Germinal center (tissue), 1 donor: ENCODE data around the gene ARAF.
A peak's percentile ranks its signal among the peaks of the same experiment; 100 is the strongest.
"Not testable (repeated sequence)": the region's sequence is repeated elsewhere in the genome, so short reads cannot be mapped to it uniquely, and the experiment has no call there.

Experiments used
- DNase-seq: peaks from one replicate; pipeline ENCODE4 v3.0.0; 2012; ENCODE audit warnings: mixed read lengths, low spot score

ARAF gene

GRCh38 chrX:47586043-47586787 lies 25.2 kb downstream of the ARAF start:
- no peak for DNase-seq

DNA sequence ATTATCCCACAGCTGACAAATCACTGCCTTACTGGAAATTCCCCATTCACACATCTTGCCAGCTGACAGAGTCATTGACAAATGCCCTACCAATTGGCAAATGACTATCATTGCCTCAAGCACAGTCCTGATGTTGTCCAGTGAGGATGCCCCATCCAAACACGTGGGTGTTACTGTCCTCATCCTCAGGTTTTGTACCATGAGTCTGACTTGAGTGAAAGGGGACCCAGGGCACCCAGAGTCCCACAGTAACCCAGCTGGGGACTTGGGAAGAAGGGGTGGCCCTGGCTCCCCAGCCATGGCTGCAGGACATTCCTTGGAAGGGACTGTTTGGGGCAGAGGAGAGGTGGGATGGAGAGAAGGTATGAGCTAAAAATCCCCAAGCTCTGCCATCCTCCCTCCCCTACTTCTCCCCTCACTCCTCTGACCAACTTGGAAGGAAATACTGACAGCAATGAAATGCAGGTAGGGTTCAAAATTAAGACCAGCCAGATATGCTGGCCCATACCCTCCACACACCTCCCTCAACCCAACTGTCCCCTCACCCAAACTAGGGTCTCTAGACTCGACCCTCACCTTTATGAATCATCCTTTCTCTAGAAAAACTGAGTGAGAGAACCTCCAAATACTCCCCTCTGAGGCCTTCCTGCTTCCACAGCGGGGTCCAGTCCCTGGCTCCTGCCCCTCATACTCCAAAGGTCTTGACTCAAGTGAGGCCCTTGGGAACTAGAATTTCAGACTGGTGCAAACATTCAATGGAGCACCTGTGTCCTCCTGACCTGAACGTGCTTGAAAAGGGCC lies 26.3 kb downstream of the ARAF start:
- no peak for DNase-seq

- no peak for DNase-seq
Observed at GRCh38 chrX:47587906-47588735, 27.1 kb downstream of the ARAF start.

DNA sequence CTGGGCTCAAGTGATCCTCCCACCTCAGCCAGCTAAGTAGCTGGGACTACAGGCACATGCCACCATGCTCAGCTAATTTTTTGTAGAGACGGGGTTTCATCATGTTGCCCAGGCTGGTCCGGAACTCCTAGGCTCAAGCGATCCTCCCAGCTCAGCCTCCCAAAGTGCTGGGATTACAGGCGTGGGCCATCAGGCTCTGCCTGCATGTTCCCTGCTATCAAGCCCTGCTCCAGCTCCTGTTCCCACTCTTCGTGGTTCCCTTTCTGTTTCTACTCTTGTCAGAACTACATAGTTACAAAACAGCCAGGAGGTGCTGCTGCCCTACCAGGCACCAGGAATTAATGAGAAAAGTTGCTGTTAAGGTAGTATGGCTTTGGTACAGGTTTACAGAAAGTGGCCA lies 30.0 kb downstream of the ARAF start:
- DNase-seq = no peak

DNA sequence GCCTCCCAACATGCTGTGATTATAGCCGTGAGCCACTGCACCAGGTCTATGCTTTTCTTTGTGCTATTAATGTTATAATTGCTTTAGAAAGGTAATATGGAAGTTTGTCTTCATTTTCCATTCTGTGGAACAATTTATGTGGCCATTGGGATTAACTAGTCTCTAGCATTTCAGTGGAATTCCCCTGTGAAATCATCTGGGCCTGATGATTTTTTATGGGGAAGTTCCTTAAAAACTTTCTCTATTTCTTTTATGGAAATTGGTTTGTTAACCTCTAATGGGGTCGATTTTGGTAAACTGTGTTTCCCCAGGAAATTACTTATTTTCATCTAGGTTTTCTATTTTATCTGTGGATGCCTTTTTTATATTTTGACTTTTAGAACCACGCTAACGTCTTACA lies 32.5 kb downstream of the ARAF start:
- no peak for DNase-seq

DNA sequence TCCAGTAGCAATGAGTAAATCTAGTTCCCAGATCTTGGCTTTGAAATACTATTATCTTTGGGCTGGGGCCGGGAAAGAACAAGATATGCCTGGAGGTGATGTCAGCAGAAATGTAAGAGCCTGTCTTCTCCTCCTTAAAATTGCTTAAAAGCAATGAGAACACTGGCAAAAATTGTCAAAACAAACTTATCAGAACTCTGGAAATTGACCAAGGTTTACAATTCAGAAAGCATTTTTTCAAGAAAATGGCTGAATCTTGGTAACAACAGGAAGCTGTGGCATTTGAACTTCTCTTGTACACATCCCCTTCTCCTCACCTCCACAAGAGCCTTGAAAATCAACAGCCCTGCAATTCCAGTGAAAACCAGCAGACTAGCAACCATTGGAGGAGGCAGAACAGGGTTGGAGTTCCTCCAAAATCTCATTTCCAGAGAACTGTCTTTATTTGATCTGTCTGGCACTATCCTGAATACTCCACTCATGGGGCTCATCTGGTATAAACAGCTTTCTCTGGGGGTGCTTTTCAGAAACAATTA lies 34.8 kb downstream of the ARAF start:
- no peak for DNase-seq

GRCh38 chrX:47596256-47596655 lies 35.3 kb downstream of the ARAF start:
- no peak for DNase-seq

DNA sequence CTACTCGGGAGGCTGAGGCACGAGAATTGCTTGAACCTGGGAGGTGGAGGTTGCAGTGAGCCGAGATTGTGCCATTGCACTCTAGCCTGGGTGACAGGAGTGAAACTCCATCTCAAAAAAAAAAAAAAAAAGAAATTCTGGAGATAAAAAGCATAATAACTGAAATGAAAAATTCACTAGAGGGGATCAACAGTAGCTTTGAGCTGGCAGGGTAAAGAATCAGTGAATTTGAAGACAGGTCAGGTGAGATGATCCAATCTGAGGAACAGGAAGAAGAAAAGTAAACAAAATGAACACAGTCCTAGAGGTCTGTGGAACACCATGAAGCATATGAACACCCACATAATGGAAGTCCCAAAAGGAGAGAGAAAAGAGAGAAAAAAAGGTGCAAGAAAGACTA lies 36.2 kb downstream of the ARAF start:
- DNase-seq = no peak

DNA sequence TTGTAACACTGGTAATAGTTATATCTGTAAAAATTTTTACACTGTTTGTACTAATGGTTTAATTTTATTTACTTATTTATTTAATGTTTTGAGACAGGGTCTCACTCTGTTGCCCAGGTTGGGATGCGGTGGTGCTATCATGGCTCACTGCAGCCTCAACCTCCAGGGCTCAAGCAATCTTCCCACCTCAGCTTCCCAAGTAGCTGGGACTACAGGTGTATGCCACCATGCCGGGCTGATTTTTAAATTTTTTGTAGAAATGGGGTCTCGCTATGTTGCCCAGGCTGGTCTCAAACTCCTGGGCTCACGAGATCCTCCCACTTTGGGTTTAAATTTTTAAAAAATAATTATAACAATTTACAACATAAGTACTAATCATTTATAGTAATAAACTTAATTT lies 42.1 kb downstream of the ARAF start:
- DNase-seq = not testable (repeated sequence)

- no peak for DNase-seq
Observed at GRCh38 chrX:47605024-47605423, 44.0 kb downstream of the ARAF start.

DNA sequence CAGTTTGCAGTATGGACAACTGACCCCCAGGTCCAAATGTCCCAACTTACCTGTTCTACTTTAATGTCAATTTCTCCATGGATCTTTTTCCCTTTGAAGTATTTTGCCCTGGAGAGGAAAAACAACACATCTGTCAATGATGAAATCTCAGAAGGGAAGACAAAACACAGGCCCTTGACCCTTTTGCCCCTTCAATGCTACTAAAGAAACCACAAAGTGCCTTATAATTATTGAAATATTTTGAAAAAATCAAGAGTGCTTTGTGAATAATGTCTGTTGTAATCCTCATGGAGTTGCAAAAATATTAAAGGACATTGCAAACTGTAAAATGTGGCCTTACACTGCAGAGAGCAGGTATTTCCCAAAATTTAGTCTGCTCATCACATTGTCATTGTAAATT lies 46.1 kb downstream of the ARAF start:
- no peak for DNase-seq

DNA sequence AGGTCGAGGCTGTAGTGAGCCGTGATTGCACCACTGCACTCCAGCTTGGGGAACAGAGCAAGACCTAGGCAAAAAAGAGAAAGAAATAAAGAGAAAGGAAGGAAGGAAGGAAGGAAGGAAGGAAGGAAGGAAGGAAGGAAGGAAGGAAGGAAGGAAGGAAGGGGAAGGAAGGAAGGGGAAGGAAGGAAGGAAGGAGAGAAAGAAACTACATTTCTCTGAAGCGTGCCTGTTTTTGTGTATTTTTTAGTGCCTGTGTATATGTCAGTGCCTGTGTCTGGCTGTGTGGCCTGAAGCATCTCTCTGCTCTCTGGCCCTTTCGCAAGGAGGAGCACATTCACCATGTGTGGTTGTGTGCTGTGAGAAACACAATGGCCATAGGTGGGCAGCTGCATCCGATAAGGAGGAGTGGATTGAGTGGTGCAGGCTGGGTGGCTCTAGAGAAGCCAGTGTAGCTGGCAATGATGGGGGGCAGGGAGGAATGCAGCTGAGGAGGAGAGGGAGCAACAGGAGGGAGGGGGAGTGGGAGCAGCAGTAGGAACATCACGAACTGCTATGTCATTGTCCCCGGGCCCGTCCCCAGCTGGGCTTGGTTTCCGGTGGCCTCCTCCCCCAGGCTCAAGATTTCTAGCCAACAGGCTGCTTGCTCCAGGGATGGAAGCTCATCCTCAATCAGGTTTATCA lies 47.3 kb downstream of the ARAF start:
- no peak for DNase-seq

GRCh38 chrX:47610511-47610910 lies 49.5 kb downstream of the ARAF start:
- no peak for DNase-seq

DNA sequence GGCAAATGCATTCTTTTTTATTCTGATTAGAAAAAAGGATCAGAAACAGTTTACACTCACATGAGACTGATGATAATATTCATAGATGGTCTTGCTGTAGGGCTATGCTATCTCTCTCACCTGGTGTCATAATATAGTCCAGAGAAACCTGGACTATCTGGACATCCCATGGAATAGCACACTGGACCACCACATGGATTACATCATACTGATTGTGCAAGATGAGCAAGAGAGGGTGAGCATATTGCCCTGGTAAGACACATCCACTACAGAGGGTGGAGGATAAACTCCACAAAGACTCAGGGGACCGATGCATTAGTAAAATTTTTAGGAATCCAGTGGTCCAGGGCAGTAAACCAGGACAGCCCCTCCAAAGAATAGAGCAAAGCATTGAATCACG lies 50.5 kb downstream of the ARAF start:
- no peak for DNase-seq

GRCh38 chrX:47611926-47612325 lies 50.9 kb downstream of the ARAF start:
- DNase-seq = no peak

- DNase-seq = no peak
Observed at GRCh38 chrX:47612418-47612817, 51.4 kb downstream of the ARAF start.

DNA sequence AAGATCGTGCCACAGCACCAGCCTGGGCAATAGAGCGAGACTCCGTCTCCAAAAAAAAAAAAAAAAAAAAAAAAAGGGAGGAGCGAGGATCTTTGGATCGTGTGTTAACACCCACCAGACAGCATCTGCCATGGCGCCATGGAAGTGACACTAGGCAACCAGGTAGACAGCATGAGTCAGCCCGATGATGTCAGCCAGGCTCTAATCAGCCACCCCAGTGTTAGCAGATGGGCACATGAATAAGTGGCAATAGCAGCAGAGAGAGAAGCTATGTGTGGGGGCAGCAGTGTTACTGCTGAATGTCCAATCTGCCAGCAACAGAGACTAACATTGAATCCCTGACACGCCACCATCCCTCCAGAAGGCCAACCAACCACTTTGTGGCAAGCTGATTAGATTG lies 52.1 kb downstream of the ARAF start:
- DNase-seq = no peak

DNA sequence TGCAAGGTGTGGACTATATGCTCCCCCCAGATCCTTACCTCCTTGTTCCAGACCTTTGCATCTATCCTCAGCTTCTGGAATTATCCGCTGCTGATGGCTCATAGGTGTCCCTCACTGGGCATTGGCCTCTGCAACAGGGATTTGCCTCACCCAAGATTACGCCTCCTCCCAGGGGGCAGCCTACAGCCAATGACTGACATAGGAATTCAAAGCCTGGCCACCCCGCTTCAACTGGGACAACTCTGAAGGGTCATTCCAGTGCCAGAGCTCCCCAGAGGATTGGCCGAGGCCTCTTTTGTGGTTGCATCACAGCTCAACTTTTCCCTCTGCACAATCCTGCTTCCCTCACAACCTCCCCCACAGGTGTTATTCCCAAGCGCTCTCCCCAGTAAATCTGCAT lies 53.6 kb downstream of the ARAF start:
- DNase-seq = no peak

DNA sequence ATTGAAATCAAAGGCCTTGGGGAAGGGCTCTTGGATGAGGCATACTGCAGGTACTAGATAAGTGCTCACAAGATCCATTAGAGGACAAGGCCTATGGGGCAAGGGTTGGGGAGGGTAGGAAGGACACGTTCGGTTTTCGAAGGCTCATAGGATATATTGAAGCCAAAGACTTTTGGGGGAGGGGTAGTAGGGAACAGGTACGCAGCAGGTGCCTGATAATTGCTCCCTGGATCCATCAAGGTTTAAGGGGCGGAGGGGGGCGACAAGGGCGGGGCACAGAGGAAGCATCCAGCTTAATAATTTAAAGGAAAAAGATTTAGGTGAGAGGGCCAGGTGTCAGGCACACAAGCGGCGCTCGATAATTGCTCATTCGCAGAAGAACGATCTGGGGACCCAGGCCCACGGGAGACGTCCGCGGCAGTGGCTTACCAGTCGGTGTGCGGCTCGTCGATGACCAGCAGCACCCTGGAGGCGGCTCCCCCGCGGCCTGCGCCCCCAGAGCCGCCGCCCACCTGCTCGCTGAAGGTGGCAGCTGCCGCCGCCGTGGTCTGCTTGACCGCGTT lies 58.0 kb downstream of the ARAF start:
- no peak for DNase-seq

DNA sequence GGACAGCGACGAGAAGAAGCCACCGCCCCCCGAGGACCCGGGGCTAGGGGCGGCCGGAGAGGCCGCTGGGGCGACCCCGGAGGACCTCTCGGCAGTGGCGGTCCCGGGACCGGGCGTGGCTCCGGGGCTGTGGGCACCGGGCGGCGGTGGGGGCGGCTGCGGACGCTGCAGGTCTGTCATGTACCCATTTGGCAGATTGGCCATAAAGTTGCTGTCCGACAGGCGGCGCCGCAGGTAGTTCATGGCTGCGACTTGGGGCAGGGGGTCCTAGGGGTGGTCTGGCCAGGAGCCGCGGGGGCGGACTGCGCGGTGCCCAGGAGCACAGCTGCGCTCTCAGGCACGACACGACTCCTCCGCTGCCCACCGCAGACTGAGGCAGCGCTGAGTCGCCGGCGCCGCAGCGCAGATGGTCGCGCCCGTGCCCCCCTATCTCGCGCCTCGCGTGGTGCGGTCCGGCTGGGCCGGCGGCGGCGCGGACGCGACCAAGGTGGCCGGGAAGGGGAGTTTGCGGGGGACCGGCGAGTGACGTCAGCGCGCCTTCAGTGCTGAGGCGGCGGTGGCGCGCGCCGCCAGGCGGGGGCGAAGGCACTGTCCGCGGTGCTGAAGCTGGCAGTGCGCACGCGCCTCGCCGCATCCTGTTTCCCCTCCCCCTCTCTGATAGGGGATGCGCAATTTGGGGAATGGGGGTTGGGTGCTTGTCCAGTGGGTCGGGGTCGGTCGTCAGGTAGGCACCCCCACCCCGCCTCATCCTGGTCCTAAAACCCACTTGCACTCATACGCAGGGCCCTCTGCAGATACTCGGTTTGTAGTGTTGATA lies 58.7 kb downstream of the ARAF start, which contains the start of gene SYN1:
TSS of gene SYN1 (minus strand) at position 372 of the 817 bp plus-strand sequence. CDS start at position 243, 129 bp downstream.
- peak; percentile 89 for DNase-seq

- no peak for DNase-seq
Observed at GRCh38 chrX:47620303-47620685, 59.3 kb downstream of the ARAF start.
